ENCODE measurements around the gene ACADVL.
"Not testable (repeated sequence)": the region's sequence is repeated elsewhere in the genome, so short reads cannot be mapped to it uniquely, and the experiment has no call there.

DNA sequence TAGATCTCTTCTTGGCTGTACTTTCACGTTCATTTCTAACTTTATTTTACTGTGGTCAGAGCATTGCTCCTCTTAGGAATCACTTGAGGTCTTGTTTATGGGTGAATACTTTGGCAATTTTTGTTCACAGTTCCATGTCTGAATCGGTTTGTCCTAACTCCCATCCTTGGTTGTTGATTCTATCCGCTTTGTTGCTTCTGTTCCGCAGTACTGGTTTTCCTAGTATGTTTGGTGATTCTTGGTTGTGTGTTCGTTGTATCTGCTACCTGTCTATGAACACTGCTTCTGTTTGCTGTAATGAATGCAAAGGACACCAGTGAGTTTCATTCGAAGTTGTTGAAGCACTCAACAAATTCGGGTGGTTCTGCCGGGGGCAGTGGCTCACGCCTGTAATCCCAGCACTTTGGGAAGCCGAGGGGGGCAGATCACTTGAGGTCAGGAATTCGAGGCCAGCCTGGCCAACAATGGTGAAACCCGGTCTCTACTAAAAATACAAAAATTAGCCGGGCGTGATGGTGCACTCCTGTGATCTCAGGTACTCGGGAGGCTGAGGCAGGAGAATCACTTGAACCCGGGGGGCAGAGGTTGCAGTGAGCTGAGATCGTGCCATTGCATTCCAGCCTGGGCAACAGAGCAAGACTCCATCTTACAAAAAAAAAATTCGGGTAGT lies 47.1 kb upstream of the ACADVL start:
- not testable (repeated sequence) for TF ChIP-seq EP300 (conservative IDR thresholded peaks at IDR 0.05; ENCODE audit: poor library complexity, severe bottlenecking); TAF1 (IDR thresholded peaks at IDR 0.05; ENCODE audit: low read depth); EZH2 (IDR thresholded peaks at IDR 0.05; ENCODE audit: borderline replicate concordance, insufficient read depth, low read length, poor library complexity, severe bottlenecking); POLR2AphosphoS5 (IDR thresholded peaks at IDR 0.05); SMC3 (conservative IDR thresholded peaks at IDR 0.05; ENCODE audit: poor library complexity); RAD21 (conservative IDR thresholded peaks at IDR 0.05); REST (IDR thresholded peaks at IDR 0.05; ENCODE audit: borderline replicate concordance); MXI1 (conservative IDR thresholded peaks at IDR 0.05; ENCODE audit: poor library complexity, severe bottlenecking)
- TF ChIP-seq, protein P1, sequence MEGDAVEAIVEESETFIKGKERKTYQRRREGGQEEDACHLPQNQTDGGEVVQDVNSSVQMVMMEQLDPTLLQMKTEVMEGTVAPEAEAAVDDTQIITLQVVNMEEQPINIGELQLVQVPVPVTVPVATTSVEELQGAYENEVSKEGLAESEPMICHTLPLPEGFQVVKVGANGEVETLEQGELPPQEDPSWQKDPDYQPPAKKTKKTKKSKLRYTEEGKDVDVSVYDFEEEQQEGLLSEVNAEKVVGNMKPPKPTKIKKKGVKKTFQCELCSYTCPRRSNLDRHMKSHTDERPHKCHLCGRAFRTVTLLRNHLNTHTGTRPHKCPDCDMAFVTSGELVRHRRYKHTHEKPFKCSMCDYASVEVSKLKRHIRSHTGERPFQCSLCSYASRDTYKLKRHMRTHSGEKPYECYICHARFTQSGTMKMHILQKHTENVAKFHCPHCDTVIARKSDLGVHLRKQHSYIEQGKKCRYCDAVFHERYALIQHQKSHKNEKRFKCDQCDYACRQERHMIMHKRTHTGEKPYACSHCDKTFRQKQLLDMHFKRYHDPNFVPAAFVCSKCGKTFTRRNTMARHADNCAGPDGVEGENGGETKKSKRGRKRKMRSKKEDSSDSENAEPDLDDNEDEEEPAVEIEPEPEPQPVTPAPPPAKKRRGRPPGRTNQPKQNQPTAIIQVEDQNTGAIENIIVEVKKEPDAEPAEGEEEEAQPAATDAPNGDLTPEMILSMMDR (IDR thresholded peaks at IDR 0.05; ENCODE audit: poor library complexity, severe bottlenecking), result not testable (repeated sequence)
